ENCODE data around the gene CDC5L. TPM values are rescaled to one million over a fixed set of nuclear protein-coding genes. Genes with fewer than 3 reads are reported as not detected.
A peak's percentile ranks its signal among the peaks of the same experiment; 100 is the strongest.

CDC5L gene
- polyA plus RNA-seq, 3 donors, result 4.9 to 10.2 (median 7.4) TPM

GRCh38 chr6:44478591-44479254, 91.2 kb downstream of the CDC5L start:
- H3K4me1 ChIP-seq (ENCODE audit: control insufficient read depth in 1 of 2, insufficient read depth in 2 of 2, low read length in 2 of 2), result peaks cover 7 to 12% of the 10 kb centered on the region in 2 donors
- Mint-ChIP-seq H3K27me3 (ENCODE audit: low read depth in 3 of 3) (peaks cover 3 to 12% (median 8%) of the 10 kb centered on the region in 3 donors), H3K4me1 (peaks cover 14% of the 10 kb centered on the region), H3K36me3 (no peaks in the 10 kb centered on the region), H3K4me3 (no peak overlapping the region), H3K9me3 (no peaks in the 10 kb centered on the region), H3K27ac (no peak overlapping the region)
- no peak overlapping the region for H2AFZ ChIP-seq (ENCODE audit: insufficient read depth, low read depth, low read length, poor library complexity, severe bottlenecking)
- no peaks in the 10 kb centered on the region for H3K9me3 ChIP-seq (replicated peaks in 1 of 2; ENCODE audit: control insufficient read depth in 1 of 2, insufficient read depth in 1 of 2, low read length in 2 of 2)
- TF ChIP-seq CTCF (IDR thresholded peaks at IDR 0.05), result no peak
- intact Hi-C loops (cut with micrococcal nuclease), result loop anchor here in 1 of 2 donors (10.0 kb wide), 4 partner anchors 116 to 1236 kb away; no protein-coding TSS in a partner anchor
- no peak overlapping the region for H3K4me2 ChIP-seq (replicated peaks; ENCODE audit: extremely low read depth, low read length, poor library complexity, severe bottlenecking)
- no peaks in the 10 kb centered on the region for H4K20me1 ChIP-seq (ENCODE audit: insufficient read depth, low read length)
- no peak for DNase-seq
- H3K36me3 ChIP-seq (replicated peaks in 1 of 2; ENCODE audit: control insufficient read depth in 1 of 2, insufficient read depth in 2 of 2, low read length in 2 of 2), result no peaks in the 10 kb centered on the region
- WGBS (ENCODE audit: insufficient coverage), result 94% methylated on average over 5 of the region's 11 CpGs
- H3K27ac ChIP-seq (ENCODE audit: low read depth in 1 of 2, low read length in 2 of 2), result no peak overlapping the region
- H3K4me3 ChIP-seq (replicated peaks in 1 of 3; ENCODE audit: low read depth in 2 of 3, low read length in 3 of 3), result no peak overlapping the region
- H3K27me3 ChIP-seq (ENCODE audit: control insufficient read depth in 2 of 2, insufficient read depth in 2 of 2, low read length in 2 of 2), result no peaks in the 10 kb centered on the region
- no peak overlapping the region for H3K9ac ChIP-seq (ENCODE audit: insufficient read depth, low read length, poor library complexity, severe bottlenecking)
- H3K79me2 ChIP-seq (ENCODE audit: insufficient read depth, low read length), result no peaks in the 10 kb centered on the region

GRCh38 chr6:44480097-44480541, 92.6 kb downstream of the CDC5L start:
- intact Hi-C loops (cut with micrococcal nuclease), result no loop called here
- Histone ChIP-seq H3K4me3 (replicated peaks in 1 of 3; ENCODE audit: low read depth in 2 of 3, low read length in 3 of 3) (no peak overlapping the region), H3K36me3 (replicated peaks in 1 of 2; ENCODE audit: control insufficient read depth in 1 of 2, insufficient read depth in 2 of 2, low read length in 2 of 2) (no peaks in the 10 kb centered on the region), H3K79me2 (ENCODE audit: insufficient read depth, low read length) (no peaks in the 10 kb centered on the region), H3K4me1 (ENCODE audit: control insufficient read depth in 1 of 2, insufficient read depth in 2 of 2, low read length in 2 of 2) (peaks cover 7 to 12% of the 10 kb centered on the region in 2 donors), H3K9ac (ENCODE audit: insufficient read depth, low read length, poor library complexity, severe bottlenecking) (no peak overlapping the region), H4K20me1 (ENCODE audit: insufficient read depth, low read length) (no peaks in the 10 kb centered on the region), H3K9me3 (replicated peaks in 1 of 2; ENCODE audit: control insufficient read depth in 1 of 2, insufficient read depth in 1 of 2, low read length in 2 of 2) (no peaks in the 10 kb centered on the region), H3K4me2 (replicated peaks; ENCODE audit: extremely low read depth, low read length, poor library complexity, severe bottlenecking) (no peak overlapping the region), H3K27ac (ENCODE audit: low read depth in 1 of 2, low read length in 2 of 2) (no peak overlapping the region), H2AFZ (ENCODE audit: insufficient read depth, low read depth, low read length, poor library complexity, severe bottlenecking) (no peak overlapping the region), H3K27me3 (ENCODE audit: control insufficient read depth in 2 of 2, insufficient read depth in 2 of 2, low read length in 2 of 2) (no peaks in the 10 kb centered on the region)
- H3K27me3 Mint-ChIP-seq (ENCODE audit: low read depth in 3 of 3), result peaks cover 3 to 10% (median 7%) of the 10 kb centered on the region in 3 donors
- no peaks in the 10 kb centered on the region for H3K9me3 Mint-ChIP-seq
- TF ChIP-seq CTCF (IDR thresholded peaks at IDR 0.05), result no peak
- H3K4me1 Mint-ChIP-seq, result peaks cover 13% of the 10 kb centered on the region
- H3K36me3 Mint-ChIP-seq, result no peaks in the 10 kb centered on the region
- WGBS (ENCODE audit: insufficient coverage), result 97% methylated on average over 10 of the region's 13 CpGs
- no peak overlapping the region for H3K4me3 Mint-ChIP-seq
- H3K27ac Mint-ChIP-seq, result peak overlapping the region in 1 of 7 donors; percentile 32
- DNase-seq, result no peak
